Activated CD8-positive, alpha-beta memory T cell treated with anti-CD3 and anti-CD28 coated beads for 36 hours (primary cell): ENCODE measurements around the gene NECAB2. TPM values are rescaled to one million over a fixed set of nuclear protein-coding genes. Genes with fewer than 3 reads are reported as not detected.
"Not testable (repeated sequence)": the region's sequence is repeated elsewhere in the genome, so short reads cannot be mapped to it uniquely, and the experiment has no call there.

Source experiments
- CTCF ChIA-PET: fragments of 350-600 bp; sonication (Branson Sonifier 250); formaldehyde crosslinking; loops from one replicate; lab custom pipeline; 2021; ENCODE audit warnings: antibody characterized with exemption; lab: Charles Lee
- POLR2A ChIA-PET: fragments of 350-600 bp; sonication (Branson Sonifier 250); formaldehyde crosslinking; loops from one replicate; lab custom pipeline; 2021; ENCODE audit warnings: antibody characterized with exemption; lab: Charles Lee
- total RNA-seq, 2 experiments: library from RNA; stranded (reverse); gene quantifications; one replicate each; pipeline ENCODE4 v1.2.3, GENCODE V29; 2021

The NECAB2 gene
- total RNA-seq, 2 experiments from 2014 or later: not detected

DNA sequence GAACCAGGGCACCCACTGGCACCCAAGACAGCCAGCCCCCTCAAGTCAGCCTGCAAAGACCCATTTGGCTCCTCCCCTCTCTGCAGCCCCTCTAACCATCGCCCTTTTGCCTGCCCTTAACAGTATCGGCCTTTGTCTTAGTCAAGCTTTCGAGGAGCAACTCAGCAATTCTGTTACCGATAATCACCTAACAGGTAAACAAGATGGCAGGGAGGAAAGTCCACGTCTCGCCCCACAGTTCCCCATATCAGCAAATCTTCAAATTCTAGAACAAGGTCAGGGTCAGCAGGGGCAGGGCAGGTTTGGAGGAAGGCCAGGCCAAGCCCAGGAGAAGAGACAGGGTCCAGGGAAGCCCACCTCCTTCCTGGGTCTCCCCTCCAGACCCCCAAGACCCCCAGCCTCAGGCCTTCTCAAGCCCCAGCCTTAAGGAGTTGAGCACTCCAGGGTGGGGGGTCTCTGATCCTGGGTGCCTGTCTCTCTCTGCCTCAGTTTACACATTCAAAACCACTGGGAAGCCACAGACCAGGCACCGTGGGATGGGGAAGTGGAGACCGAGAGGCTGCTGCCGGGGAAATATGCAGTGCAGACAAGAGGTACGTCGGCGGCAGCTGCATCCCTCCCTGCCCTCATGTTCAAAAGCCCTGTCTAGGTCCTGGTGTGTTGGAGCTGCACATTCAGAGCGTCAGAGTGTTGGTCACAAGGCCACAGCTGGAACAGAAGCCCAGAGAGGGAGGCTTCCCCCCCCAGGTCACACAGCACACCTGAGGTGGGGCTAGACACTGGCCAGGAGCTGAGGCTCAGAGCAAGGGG is 18.9 kb upstream of the NECAB2 start:
- ChIA-PET CTCF (no interaction called here), POLR2A (no interaction called here)

DNA sequence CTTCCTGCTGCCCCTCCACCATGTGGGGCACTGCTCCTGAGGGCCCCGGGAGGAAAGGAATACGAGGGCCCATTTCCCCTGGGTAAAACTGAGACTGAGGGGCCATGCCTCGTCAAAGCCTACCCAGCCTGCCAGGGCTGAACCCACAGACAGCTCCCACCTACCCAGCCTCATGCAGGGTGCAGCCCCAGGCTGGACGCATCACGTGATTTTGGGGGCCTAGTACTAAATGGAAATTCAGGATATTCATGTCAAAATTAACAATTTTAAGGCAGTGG is 18.4 kb upstream of the NECAB2 start:
- ChIA-PET POLR2A (no interaction called here), CTCF (no interaction called here)

DNA sequence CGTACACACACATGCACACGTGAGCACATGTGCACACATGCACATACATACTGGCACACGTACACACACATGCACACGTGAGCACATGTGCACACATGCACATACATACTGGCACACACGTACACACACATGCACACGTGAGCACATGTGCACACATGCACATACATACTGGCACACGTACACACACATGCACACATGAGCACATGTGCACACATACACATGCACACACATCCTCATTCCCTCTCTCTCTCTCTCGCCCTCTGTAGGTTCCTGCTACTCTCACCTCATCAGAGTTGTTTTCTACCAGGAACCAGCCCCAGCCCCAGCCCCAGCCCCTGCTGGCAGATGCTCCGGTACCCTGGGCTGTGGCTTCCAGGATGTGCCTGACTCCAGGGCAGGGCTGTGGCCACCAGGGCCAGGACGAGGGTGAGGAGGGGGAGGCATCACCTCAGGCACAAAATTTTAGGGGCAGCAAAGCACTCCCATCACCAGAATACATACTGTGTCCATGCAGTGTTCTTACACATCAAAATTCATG is 17.1 kb upstream of the NECAB2 start:
- CTCF ChIA-PET: not testable (repeated sequence)

DNA sequence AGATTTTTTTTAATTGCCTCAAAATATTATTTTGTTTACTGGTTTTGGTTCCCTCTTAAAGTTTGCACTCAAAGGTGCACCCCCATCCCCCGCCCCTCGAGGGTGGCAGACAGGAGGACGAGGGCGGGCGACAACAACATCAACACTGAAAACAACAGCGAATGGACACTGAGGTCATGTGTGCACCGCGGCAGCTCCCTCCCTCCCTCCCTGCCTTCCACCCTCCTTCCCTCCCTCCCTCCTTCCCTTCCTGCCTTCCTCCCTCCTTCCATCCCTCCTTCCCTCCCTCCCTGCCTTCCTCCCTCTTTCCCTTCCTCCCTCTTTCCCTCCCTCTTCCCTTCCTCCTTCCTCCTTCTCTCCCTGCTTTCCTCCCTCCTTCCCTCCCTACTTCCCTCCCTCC is 16.5 kb upstream of the NECAB2 start:
- ChIA-PET CTCF (no interaction called here), POLR2A (no interaction called here)

More for the DNA sequence above, 17.1 kb upstream of the NECAB2 start:
- POLR2A ChIA-PET: not testable (repeated sequence)

DNA sequence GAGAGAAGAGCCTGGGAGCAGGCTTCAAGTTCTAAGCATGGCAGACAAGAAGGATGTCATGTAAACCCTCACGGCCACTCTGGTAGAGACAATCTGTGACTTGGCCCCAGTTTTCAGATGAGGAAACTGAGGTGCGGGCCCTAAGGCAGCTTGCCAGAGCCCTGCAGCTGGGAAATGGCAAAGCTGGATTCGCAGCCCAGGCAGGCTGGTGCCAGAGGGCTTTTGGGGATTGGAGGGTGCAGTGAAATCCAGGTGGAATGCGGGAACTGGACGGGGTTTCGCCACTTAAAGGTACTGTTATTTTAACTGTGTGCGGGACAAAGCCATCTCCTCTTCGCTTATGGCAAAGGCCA is 15.5 kb upstream of the NECAB2 start:
- CTCF ChIA-PET: interaction anchor here (1.4 kb wide), 1 partner anchor 234 kb away, joined by 3 read pairs; the partner anchor contains the start of gene TAF1C
- POLR2A ChIA-PET: no interaction called here

DNA sequence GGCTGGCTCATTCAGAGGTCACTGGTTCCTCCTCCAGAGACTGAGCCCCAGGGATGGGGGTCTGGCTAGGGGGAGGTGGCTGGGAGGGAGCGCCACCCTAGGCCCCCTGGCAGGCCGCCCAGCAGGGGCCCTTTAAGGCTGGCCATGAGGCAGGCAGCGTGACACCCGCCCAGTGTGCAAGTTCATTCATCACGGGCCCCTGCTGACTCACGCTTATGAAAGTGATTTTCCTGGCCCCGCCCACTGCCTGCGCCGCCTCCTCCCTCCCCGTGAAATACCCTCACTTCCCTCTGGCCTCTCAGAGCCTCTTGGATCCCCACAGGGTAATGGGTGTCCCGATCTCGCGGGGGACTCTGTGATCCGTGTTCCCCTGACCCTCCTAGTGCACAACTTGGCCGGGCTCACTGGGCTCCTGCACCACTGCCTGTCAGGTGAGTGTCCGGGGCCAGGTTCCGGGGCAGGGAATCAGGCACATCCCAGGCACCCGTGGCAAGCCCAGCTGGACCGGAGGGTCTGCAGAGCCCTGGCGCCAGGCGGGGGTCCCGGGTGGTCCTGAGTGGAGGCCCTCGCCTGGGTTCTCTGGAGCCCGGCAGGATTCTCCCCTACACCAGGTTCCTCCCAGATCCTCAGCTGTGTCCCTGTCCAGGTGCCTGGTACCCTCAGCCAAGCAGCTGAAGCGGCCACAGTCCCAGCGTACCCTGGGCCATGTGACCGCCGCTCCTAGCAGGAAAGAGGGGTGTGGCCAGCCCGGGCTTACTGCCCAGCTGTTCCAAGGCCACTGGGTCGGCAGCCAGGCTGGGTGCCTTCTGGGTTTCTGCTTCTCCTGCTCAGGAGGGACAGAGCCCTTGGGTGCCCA is 14.9 kb upstream of the NECAB2 start, which contains the start of gene OSGIN1:
OSGIN1 (plus strand) TSS at position 301 of the 856 bp plus-strand sequence. CDS start 4,432 bp downstream, outside the sequence.
- CTCF ChIA-PET: interaction anchor here (0.5 to 1.4 kb wide), 3 partner anchors 110 to 565 kb away, joined by 3 to 5 read pairs (median 4); partner anchors contain the start of gene TAF1C
- POLR2A ChIA-PET: no interaction called here

DNA sequence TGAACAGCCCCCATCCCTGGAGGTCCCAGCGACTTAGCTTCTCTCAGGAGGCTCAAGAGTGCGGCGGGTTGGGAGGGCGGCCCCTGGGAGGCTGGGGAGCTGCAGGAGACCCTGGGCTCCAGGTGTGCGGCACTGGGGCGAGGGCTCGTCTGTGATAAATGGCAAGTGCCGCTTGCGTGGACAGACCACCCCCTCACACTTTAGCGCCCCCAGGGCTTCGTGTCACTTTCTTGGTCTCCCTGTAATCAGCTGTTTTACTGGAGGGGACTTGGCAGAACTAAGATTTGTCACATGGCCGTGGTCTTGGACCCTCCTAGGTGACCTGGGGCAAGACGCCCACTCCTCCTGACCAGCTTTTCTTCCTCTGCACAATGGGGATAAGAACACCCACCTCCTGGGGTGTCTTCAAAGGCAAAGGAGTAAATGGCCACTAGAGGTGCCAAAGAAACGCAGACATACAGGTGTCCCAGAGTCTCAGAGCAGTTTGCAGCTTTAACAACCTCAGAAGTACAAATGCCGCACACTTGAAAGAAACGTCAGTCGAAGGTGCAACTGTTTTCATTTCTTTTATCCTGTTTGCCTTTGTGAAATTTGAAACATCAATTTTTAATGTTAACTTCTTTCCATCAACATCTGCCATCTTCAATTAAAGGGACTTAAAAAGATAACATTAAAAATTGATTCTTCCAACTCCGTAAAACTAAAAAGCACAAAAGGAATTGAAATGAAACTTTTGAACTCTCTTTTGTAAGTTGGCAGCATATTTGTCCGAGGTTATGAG is 14.1 kb upstream of the NECAB2 start:
- ChIA-PET POLR2A (no interaction called here), CTCF (interaction anchor here (0.5 to 1.4 kb wide), 3 partner anchors 109 to 564 kb away, joined by 3 to 5 read pairs (median 4); partner anchors contain the start of gene TAF1C)

DNA sequence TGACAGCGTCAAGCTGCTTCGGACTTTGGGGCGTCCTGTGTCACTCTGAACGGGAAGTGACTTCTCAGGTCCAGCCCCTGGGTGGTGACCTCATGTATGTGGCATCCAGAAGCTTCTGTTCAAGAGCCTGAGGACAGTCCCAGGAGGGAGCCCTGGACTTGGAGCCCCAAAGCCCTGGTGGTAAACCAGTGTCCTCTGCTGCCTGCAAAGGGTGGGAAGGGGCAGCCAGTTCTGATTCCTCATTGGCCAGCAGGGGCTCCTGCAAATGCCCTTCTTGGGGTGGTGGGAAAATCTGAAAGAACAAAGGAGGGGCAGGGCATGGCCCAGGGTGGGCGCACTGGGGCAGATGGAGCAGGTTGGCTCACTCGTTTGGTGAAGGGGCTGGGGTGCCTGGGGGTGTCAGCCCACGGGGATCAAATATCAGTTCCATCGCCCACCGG is 13.4 kb upstream of the NECAB2 start:
- ChIA-PET POLR2A (no interaction called here), CTCF (interaction anchor here (1.2 to 3.2 kb wide), 2 partner anchors 109 to 111 kb away, joined by 5 to 18 read pairs; no protein-coding TSS in a partner anchor)

DNA sequence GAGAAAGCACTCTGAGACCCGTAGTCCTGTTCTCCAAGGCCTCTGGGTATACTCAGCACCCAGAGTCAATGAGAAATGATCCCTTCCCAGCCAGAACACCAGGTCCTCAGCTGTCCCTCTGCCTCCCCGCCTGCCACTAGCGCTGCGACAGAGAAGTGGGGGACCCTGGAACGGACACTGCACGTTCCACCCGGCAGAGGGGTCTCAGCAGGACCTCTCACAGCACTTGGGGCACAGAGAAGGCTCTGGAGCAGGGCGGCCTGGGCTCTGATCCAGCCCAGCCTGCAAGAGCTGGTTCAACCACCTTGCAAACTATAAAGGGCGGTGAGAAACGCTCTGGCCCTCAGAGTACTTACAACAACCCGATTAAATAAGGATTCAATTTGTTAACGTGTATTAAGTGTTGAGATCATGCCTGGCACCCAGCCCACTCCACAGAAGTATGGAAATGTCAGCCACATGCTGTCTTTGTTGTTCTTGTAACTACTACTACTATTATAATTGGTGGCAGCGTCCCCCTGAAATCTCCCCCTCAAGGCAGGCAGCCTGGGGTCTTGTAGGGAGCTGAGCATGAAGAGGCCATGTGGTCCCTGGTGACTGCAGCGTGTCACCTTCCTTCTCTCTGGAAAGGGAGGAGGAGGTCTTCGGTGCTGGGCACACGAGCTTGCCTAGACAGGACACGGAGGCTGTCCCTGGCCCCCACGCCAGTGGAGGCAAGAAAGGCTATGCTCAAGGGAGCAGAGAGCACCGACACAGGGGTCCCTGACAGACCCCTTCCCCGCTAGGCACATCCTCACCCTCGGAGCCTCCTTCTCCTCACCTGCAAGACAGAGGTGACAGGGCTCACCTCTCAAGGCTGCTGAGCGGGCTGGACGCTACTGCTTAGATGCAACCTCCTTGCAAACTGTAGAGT is 12.6 kb upstream of the NECAB2 start:
- POLR2A ChIA-PET: no interaction called here

DNA sequence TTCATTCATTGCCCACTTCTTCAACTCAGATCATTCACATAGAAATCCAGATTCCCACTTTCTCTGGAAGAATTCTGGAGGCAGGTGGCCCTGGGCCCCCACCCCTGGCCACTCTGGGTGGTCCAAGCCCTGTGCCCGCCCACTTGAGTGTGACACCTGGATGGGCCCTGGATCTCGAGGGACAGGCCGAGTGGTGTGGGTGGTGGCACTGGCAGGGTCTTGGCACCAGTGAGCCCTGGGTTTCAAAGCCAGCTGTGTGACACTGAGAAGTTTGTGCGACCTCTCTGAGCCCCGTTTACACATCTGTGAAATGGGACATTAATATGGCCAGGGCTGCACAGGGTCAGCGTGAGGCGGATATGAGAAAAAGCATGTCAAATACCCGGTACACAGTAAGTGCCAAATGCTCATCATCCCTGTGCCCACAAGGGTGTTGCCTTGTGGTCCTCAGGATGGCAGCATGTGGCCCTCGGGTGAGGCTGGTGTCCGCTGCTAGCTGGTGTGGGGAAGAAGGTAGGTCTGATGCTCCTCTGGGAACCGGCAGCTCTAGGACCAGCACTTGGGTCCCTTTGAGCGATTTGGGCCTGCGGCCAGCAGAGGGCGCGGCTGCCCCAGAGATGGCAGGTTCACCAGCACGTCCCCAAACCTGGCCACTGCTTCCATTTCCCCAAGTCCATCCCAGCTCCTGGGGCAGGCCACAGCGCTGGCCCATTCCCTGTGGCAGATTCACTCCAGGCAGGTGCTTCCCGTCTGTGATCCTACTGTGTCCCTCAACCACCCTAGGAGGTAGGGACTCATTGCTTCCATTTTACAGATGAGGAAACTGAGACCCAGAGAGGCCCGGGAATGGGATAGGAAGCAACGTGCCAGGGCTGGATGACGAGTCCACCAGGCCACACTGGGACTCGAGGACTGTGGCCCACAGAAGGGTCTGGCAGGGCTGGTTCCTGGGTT is 11.4 kb upstream of the NECAB2 start:
- ChIA-PET POLR2A (no interaction called here), CTCF (interaction anchor here (0.7 to 3.2 kb wide), 15 partner anchors 9 to 231 kb away, joined by 3 to 18 read pairs (median 3); partner anchors contain the start of gene TAF1C)

More for the DNA sequence above, 12.6 kb upstream of the NECAB2 start:
- CTCF ChIA-PET: interaction anchor here (1.5 to 3.2 kb wide), 3 partner anchors 98 to 232 kb away, joined by 3 to 18 read pairs (median 9); partner anchors contain the start of gene TAF1C

DNA sequence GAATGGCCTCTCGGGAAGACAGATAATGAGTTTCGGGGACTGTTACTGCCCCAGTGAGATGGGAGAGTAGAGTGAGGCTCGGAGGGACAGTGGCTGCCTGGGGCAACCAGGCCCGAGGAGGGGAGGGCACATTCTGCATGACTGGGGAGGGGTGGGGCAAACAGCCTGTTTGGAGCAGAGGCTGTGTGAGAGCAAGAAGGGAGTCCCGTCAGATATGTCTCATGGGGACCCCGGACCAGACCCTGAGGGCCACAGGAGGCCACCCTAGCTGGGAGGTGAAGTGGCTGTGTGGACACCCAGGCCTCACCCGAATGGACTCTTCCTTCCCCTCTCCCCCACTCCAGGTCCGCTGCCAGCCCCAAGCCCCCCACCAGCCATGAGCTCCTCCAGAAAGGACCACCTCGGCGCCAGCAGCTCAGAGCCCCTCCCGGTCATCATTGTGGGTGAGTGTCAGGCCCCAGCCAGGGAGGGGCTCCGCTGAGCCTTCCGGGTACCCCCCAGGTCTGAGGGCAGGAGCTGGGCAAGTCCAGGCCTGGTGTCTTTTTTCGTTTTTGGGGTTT is 10.7 kb upstream of the NECAB2 start:
- CTCF ChIA-PET: interaction anchor here (1.0 to 3.2 kb wide), 13 partner anchors 10 to 230 kb away, joined by 3 to 18 read pairs (median 4); partner anchors contain the start of gene TAF1C
- POLR2A ChIA-PET: no interaction called here

DNA sequence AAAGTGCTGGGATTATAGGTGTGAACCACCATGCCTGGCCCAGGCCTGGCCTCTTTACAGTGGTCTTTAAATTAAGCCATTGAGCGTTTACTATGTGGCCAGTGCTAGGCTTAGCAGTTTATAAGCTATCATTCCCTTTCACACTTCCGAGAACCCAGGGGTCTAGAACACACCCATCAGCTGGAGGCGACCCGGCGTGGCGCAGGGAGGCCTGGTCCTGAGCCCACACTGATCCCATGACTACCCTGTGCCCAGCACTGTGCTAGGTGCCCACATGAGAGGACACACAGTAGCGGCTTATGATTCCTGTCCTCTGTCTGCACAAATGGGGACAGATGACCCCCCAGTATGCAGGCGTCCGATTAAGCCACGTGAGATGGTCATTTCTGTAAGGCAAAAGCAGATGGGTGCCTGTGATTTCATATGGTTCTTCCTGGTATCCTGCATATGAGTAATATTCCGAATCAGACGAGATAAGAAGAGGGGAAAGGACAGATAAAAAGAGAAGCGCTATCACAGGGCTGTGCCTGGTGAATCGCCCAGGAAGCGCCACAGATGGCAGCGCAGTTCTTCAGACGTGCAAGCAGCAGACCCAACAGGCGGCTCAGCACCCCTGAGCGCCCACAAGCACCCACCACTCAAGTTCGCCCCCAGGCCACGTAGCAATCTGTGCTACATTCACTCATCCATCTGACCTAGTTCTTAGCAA is 9.8 kb upstream of the NECAB2 start:
- POLR2A ChIA-PET: no interaction called here

DNA sequence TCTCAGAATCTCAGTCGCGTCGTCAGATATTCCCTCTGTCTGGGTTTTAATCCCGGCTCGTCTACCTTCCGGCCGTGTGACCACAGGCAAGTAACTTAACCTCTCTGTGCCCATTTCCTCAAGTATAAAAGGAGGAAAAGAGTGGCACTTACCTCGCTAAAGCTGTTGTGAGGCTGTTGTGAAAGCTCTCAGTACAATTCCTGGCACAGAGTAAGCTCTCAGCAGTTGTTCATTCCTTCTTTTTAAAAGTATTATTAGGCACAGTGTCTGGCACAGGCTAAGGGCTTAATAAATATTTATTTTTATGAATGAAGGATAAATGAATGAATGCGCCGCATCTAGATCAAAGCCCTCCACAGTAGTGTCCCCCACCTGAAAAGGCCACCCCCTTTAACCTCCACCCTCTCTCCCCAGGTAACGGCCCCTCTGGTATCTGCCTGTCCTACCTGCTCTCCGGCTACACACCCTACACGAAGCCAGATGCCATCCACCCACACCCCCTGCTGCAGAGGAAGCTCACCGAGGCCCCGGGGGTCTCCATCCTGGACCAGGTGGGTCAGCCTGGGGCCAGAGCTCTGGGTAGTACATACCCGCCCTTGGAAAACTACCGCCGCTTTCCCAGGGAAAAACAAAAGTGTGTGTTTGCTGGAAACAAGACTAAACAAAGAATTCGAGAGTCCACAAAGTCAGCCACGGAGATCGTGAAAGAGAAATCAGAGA is 9.0 kb upstream of the NECAB2 start:
- ChIA-PET CTCF (interaction anchor here (0.5 kb wide), 1 partner anchor 24 kb away, joined by 3 read pairs; no protein-coding TSS in a partner anchor), POLR2A (no interaction called here)

More for the DNA sequence above, 9.8 kb upstream of the NECAB2 start:
- CTCF ChIA-PET: interaction anchor here (1.1 to 3.2 kb wide), 3 partner anchors 105 to 136 kb away, joined by 3 to 18 read pairs (median 7); no protein-coding TSS in a partner anchor

DNA sequence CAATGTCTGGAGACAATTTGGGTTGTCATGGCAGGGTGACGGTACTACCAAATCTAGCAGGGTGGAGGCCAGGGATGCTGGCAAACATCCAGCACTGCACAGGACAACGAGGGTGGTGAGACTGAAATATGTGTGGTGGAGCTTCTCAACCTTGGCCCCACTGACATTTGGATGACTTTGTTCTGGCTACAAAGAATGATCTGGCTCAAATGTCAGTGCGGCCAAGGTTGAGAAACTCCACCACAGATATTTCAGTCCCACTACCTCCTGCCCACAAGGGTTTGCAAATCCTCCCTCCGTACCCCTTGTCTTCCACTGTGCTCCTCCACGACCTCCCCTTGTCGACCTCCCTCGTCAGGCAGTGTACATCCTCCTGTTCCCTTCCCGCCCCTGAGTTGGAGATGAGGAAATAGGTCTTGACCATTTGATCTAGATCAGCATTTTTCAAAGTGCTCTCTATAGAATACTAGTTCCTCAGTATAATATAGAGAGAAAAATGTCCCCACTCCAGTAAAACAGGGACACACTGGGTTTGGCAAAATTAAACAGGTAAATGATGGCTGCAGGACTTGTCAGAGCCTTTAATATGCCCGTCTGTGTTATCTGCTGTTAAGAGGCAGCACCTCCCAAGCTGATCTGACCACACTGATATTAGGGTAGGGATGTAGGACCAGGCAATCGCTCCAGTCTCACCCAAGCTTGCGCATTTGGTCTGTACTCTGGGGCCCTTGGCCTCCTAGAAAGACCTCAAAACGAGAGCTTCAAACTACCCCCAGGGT is 8.2 kb upstream of the NECAB2 start:
- ChIA-PET POLR2A (no interaction called here), CTCF (interaction anchor here (0.5 kb wide), 1 partner anchor 24 kb away, joined by 3 read pairs; no protein-coding TSS in a partner anchor)
